ENCODE results near the gene CHAC2.
"Not testable (repeated sequence)": the region's sequence is repeated elsewhere in the genome, so short reads cannot be mapped to it uniquely, and the experiment has no call there.

CHAC2 gene

GRCh38 chr2:53767405-53768241, at the start of gene CHAC2:
CHAC2 (plus strand) TSS chr2:53767804; CDS start chr2:53767887, 83 bp downstream.
- peak; percentile 95 for DNase-seq (ENCODE audit: low read depth)
- peak; percentile 19 for TF ChIP-seq CTCF (IDR thresholded peaks at IDR 0.05; ENCODE audit: insufficient read depth, low read depth, low read length, missing control alignments)
- H3K4me3 ChIP-seq (ENCODE audit: low read depth, low read length), result peak within 1 kb of the TSS; percentile 58

- not testable (repeated sequence) for H3K4me3 ChIP-seq (ENCODE audit: low read depth, low read length)
Observed at GRCh38 chr2:53720944-53721343, 46.7 kb upstream of the CHAC2 start.

GRCh38 chr2:53724536-53724935, 43.1 kb upstream of the CHAC2 start:
- no peak for DNase-seq (ENCODE audit: low read depth)
- no peak overlapping the region for H3K4me3 ChIP-seq (ENCODE audit: low read depth, low read length)
- TF ChIP-seq CTCF (IDR thresholded peaks at IDR 0.05; ENCODE audit: insufficient read depth, low read depth, low read length, missing control alignments), result no peak

More at GRCh38 chr2:53720944-53721343, 46.7 kb upstream of the CHAC2 start:
- DNase-seq (ENCODE audit: low read depth), result not testable (repeated sequence)

GRCh38 chr2:53725662-53726061, 41.9 kb upstream of the CHAC2 start:
- no peak for TF ChIP-seq CTCF (IDR thresholded peaks at IDR 0.05; ENCODE audit: insufficient read depth, low read depth, low read length, missing control alignments)
- H3K4me3 ChIP-seq (ENCODE audit: low read depth, low read length), result no peak overlapping the region

GRCh38 chr2:53727921-53728320, 39.7 kb upstream of the CHAC2 start:
- no peak for TF ChIP-seq CTCF (IDR thresholded peaks at IDR 0.05; ENCODE audit: insufficient read depth, low read depth, low read length, missing control alignments)
- DNase-seq (ENCODE audit: low read depth), result no peak

More at GRCh38 chr2:53725662-53726061, 41.9 kb upstream of the CHAC2 start:
- no peak for DNase-seq (ENCODE audit: low read depth)

GRCh38 chr2:53729143-53729762, 38.4 kb upstream of the CHAC2 start:
- no peak overlapping the region for H3K4me3 ChIP-seq (ENCODE audit: low read depth, low read length)
- DNase-seq (ENCODE audit: low read depth), result no peak
- no peak for TF ChIP-seq CTCF (IDR thresholded peaks at IDR 0.05; ENCODE audit: insufficient read depth, low read depth, low read length, missing control alignments)

More at GRCh38 chr2:53727921-53728320, 39.7 kb upstream of the CHAC2 start:
- no peak overlapping the region for H3K4me3 ChIP-seq (ENCODE audit: low read depth, low read length)

GRCh38 chr2:53737091-53737490, 30.5 kb upstream of the CHAC2 start:
- H3K4me3 ChIP-seq (ENCODE audit: low read depth, low read length), result no peak overlapping the region
- DNase-seq (ENCODE audit: low read depth), result no peak
- no peak for TF ChIP-seq CTCF (IDR thresholded peaks at IDR 0.05; ENCODE audit: insufficient read depth, low read depth, low read length, missing control alignments)
